Inflammatory macrophage (primary cell): Measurements from ENCODE around the gene SHMT2.

Experiments used
- DNase-seq, 2 donors: peaks; one replicate each; pipeline ENCODE4 v3.0.0-alpha.2; 2020 to 2022

The SHMT2 gene

GRCh38 chr12:57215668-57216013 lies 13.9 kb upstream of the SHMT2 start:
- no peak for DNase-seq

GRCh38 chr12:57216014-57216911 lies 13.2 kb upstream of the SHMT2 start, which contains the start of gene NXPH4:
NXPH4 (plus strand) TSS chr12:57216794; CDS start chr12:57216970, 176 bp downstream.
- DNase-seq: no peak

GRCh38 chr12:57216921-57217879 lies 12.3 kb upstream of the SHMT2 start:
- peak in 1 of 2 donors; percentile 21 for DNase-seq

- no peak for DNase-seq
Measured at GRCh38 chr12:57218030-57218853, 11.3 kb upstream of the SHMT2 start.

- no peak for DNase-seq
Measured at GRCh38 chr12:57219205-57219992, 10.1 kb upstream of the SHMT2 start.

- no peak for DNase-seq
Measured at GRCh38 chr12:57219993-57220754, 9.3 kb upstream of the SHMT2 start.

GRCh38 chr12:57220770-57221168 lies 8.7 kb upstream of the SHMT2 start:
- DNase-seq: no peak

- no peak for DNase-seq
Measured at GRCh38 chr12:57221169-57221917, 8.2 kb upstream of the SHMT2 start.

GRCh38 chr12:57222286-57223190 lies 7.0 kb upstream of the SHMT2 start:
- DNase-seq: no peak

GRCh38 chr12:57223191-57224165 lies 6.0 kb upstream of the SHMT2 start:
- DNase-seq: no peak

- DNase-seq: no peak
Measured at GRCh38 chr12:57224278-57224972, 5.1 kb upstream of the SHMT2 start.

GRCh38 chr12:57224973-57225679 lies 4.4 kb upstream of the SHMT2 start:
- DNase-seq: peak; percentile 75 to 77

GRCh38 chr12:57225680-57226210 lies 3.8 kb upstream of the SHMT2 start:
- DNase-seq: no peak

- no peak for DNase-seq
Measured at GRCh38 chr12:57226588-57227314, 2.8 kb upstream of the SHMT2 start.
